Bronchial epithelial cell (primary cell): ENCODE data around the gene ZBED4. TPM values are rescaled to one million over a fixed set of nuclear protein-coding genes. Genes with fewer than 3 reads are reported as not detected.

Experiments
- DNase-seq: peaks from one replicate; pipeline ENCODE4 v3.0.0-alpha.2; 2010; ENCODE audit warnings: low read depth
- FAIRE-seq: peaks from 2 replicates; lab custom pipeline; 2011; peaks lifted over from hg19 to GRCh38; lab: Jason Lieb, UNC
- H3K27me3 ChIP-seq: 2 replicates; pipeline ENCODE4 v1.5.1; 2011; ENCODE audit warnings: low read length; ENCODE audit not compliant: control insufficient read depth, insufficient read depth
- H3K36me3 ChIP-seq: 2 replicates; pipeline ENCODE4 v1.5.1; 2011; ENCODE audit warnings: low read length; ENCODE audit not compliant: control insufficient read depth, insufficient read depth
- H3K4me3 ChIP-seq: 2 replicates; pipeline ENCODE4 v1.5.1; 2011; ENCODE audit warnings: mild to moderate bottlenecking, low read depth, low read length, control low read depth
- CTCF ChIP-seq: IDR thresholded peaks from 2 replicates; pipeline ENCODE4 v1.5.1; 2011; ENCODE audit warnings: mild to moderate bottlenecking, moderate library complexity, low read length, control low read depth, inconsistent platforms; ENCODE audit not compliant: insufficient read depth, severe bottlenecking
- total RNA-seq: library from RNA; depleted of rRNA; stranded (reverse); fragments of >200 nt; gene quantifications from 2 replicates; pipeline ENCODE4 v1.2.1, GENCODE V29; 2014

ZBED4 gene
- total RNA-seq, 1 donor from 2014 or later, result 14.0 TPM

- Histone ChIP-seq H3K4me3 (no peak overlapping the region), H3K27me3 (no peaks in the 10 kb centered on the region), H3K36me3 (peaks cover 10% of the 10 kb centered on the region)
- FAIRE-seq, result no peak
- TF ChIP-seq CTCF, result no peak
- no peak for DNase-seq
These were observed 72.0 kb downstream of the ZBED4 start for GRCh38 chr22:49925525-49926128.

DNA sequence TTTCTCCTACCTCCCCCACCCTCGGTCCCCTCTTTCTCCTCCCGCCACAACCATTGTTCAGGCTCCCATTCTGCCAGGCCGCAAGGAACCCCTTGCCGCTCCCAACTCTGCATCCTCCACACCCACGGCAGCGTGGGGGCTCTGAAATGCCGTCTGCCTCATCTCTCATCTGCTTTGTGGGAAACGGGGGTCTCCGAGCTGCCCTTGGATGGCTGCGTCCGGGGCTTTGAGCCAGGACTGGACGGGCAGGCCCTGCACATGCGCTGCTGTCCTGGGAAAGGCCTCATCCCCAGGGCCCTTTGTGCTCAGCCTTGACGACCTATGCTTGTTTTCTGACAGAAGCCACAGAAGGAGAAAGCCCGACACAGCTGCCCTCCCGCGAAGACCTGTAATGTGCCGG, 73.3 kb downstream of the ZBED4 start:
- Histone ChIP-seq H3K27me3 (no peaks in the 10 kb centered on the region), H3K36me3 (peaks cover 8% of the 10 kb centered on the region), H3K4me3 (no peak overlapping the region)
- no peak for DNase-seq
- FAIRE-seq, result no peak
- no peak for TF ChIP-seq CTCF

DNA sequence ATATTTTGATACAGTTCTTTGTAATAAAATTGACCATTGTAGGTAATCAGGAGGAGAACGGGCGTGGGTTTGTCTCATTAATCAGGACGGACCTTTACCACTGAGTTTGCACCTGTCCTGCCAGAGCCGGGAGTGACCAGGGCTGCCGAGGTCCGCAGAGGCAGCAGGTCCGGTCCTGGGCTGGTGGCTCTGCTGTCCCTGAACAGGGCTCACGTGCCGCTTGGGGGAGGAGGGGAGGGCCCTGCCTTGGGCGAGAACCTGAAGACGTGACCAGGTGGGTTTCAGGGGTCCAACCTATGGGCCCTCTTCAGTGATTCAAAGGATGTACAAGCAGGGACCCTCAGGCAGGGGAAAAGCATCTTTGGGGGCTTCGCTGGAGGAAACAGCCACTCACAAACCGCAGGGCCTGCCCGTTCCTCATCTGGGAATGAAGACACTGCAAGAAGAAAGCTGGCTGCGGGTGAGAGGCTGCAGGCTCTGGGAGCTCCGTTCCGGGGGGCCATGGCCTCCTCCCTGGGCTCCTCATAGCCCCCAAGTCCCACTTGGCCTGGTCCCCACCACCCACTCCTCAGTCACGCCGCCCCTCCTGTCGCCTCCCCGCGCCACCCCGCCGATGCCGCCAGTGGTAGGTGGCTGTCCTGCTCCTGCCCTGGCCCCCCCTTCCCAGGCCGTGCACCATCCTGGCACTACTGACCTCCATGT, 74.0 kb downstream of the ZBED4 start:
- H3K27me3 ChIP-seq, result no peaks in the 10 kb centered on the region
- no peak for DNase-seq
- no peak overlapping the region for H3K4me3 ChIP-seq
- TF ChIP-seq CTCF, result no peak
- no peak for FAIRE-seq
- H3K36me3 ChIP-seq, result peaks cover 8% of the 10 kb centered on the region

- Histone ChIP-seq H3K4me3 (no peak overlapping the region), H3K27me3 (no peaks in the 10 kb centered on the region), H3K36me3 (peaks cover 8% of the 10 kb centered on the region)
- DNase-seq (no peak), FAIRE-seq (no peak)
- TF ChIP-seq CTCF, result no peak
These were observed 74.5 kb downstream of the ZBED4 start for GRCh38 chr22:49928185-49928495.

DNA sequence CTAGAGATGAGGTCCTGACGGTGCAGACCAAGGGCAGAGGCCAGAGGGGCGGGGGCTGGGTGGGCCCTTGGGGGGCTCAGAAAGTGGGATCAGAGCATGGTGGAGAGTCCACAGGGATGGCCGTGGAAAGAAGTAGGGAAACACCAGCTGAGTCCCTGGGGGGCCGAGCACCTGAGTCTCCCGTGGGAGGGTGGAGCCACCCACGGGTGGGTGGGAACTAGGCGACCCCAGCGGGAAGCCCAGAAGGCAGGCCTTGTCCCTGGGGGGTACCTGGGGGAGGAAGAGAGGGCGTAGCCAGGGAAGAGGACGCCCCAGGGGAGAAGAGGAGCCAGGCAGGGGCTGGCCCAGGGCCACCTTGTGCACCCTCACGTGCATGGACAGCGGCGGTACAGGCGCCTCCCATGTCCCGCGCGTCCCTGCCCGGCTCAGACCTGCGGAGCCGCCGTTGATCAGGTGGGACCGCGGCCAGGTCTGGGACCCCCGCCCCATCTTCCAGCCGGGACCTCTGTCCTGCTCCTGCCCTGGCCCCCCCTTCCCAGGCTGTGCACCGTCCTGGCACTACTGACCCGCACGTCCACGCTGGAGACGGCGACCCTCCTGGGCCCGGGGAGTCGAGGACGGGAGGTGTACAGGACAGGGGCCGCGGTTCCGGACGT, 75.0 kb downstream of the ZBED4 start:
- Histone ChIP-seq H3K27me3 (no peaks in the 10 kb centered on the region), H3K4me3 (no peak overlapping the region), H3K36me3 (peaks cover 7% of the 10 kb centered on the region)
- TF ChIP-seq CTCF, result no peak
- DNase-seq (no peak), FAIRE-seq (no peak)
